NCI-H1105 (cell line): ENCODE measurements around the gene CCDC92.
A peak's percentile ranks its signal among the peaks of the same experiment; 100 is the strongest.

ENCODE experiments used
- DNase-seq: peaks from one replicate; lab custom pipeline; 2025; lab: John Stamatoyannopoulos, UW

CCDC92 gene

GRCh38 chr12:124002021-124002644, 29.5 kb upstream of the CCDC92 start:
- DNase-seq, result no peak

GRCh38 chr12:124001343-124001742, 28.7 kb upstream of the CCDC92 start:
- no peak for DNase-seq

- DNase-seq, result no peak
Observed at GRCh38 chr12:124000111-124000510, 27.5 kb upstream of the CCDC92 start.

- no peak for DNase-seq
Observed at GRCh38 chr12:123998991-123999359, 26.3 kb upstream of the CCDC92 start.

GRCh38 chr12:123998344-123998990, 25.8 kb upstream of the CCDC92 start:
- DNase-seq, result no peak

GRCh38 chr12:123997908-123998307, 25.3 kb upstream of the CCDC92 start:
- DNase-seq, result no peak

- DNase-seq, result no peak
Observed at GRCh38 chr12:123997033-123997822, 24.6 kb upstream of the CCDC92 start.

- no peak for DNase-seq
Observed at GRCh38 chr12:123996581-123996980, 23.9 kb upstream of the CCDC92 start.

- DNase-seq, result no peak
Observed at GRCh38 chr12:123995023-123995748, 22.6 kb upstream of the CCDC92 start.

GRCh38 chr12:123992118-123992825, 19.6 kb upstream of the CCDC92 start:
- no peak for DNase-seq

- no peak for DNase-seq
Observed at GRCh38 chr12:123991372-123991951, 18.8 kb upstream of the CCDC92 start.

- no peak for DNase-seq
Observed at GRCh38 chr12:123990511-123990910, 17.9 kb upstream of the CCDC92 start.

- DNase-seq, result no peak
Observed at GRCh38 chr12:123989753-123990152, 17.1 kb upstream of the CCDC92 start.

GRCh38 chr12:123989168-123989567, 16.5 kb upstream of the CCDC92 start:
- DNase-seq, result no peak

GRCh38 chr12:123987022-123987421, 14.4 kb upstream of the CCDC92 start:
- DNase-seq, result no peak

- DNase-seq, result no peak
Observed at GRCh38 chr12:123986374-123986965, 13.8 kb upstream of the CCDC92 start.

GRCh38 chr12:123984903-123985302, 12.3 kb upstream of the CCDC92 start:
- no peak for DNase-seq

- DNase-seq, result peak; percentile 27
Observed at GRCh38 chr12:123983822-123984485, 11.3 kb upstream of the CCDC92 start.

GRCh38 chr12:123982269-123982668, 9.6 kb upstream of the CCDC92 start:
- DNase-seq, result no peak

GRCh38 chr12:123979566-123979965, 6.9 kb upstream of the CCDC92 start:
- DNase-seq, result no peak
